Upper lobe of right lung (tissue), 1 donor: ENCODE measurements around the gene CPN1. TPM values are rescaled to one million over a fixed set of nuclear protein-coding genes. Genes with fewer than 3 reads are reported as not detected.

Experiments
- ATAC-seq: fragments of 200-7000 bp; cut with Tn5 transposase; one replicate; pipeline ENCODE4 v1.9.1; 2020; ENCODE audit warnings: mild to moderate bottlenecking, moderate library complexity
- DNase-seq: peaks from one replicate; pipeline ENCODE4 v3.0.0-alpha.2; 2020
- H3K27ac ChIP-seq: fragments of 200-600 bp; one replicate; pipeline ENCODE4 v1.8.0; 2022
- H3K27me3 ChIP-seq: fragments of 200-600 bp; one replicate; pipeline ENCODE4 v1.8.0; 2022; ENCODE audit warnings: mild to moderate bottlenecking
- H3K36me3 ChIP-seq: fragments of 200-600 bp; one replicate; pipeline ENCODE4 v1.8.0; 2022
- H3K4me1 ChIP-seq: fragments of 200-600 bp; one replicate; pipeline ENCODE4 v1.8.0; 2022
- H3K4me3 ChIP-seq: fragments of 200-600 bp; one replicate; pipeline ENCODE4 v1.8.0; 2022; ENCODE audit warnings: mild to moderate bottlenecking
- H3K9me3 ChIP-seq: fragments of 200-600 bp; one replicate; pipeline ENCODE4 v1.8.0; 2022
- intact Hi-C: fragments of 100-400 bp; cut with DNase I; formaldehyde crosslinking; loops from one replicate; pipeline ENCODE4 v1.11.0; 2022
- total RNA-seq: library from RNA; stranded (reverse); fragmentation: NEBNext Ultra II Directional; extraction: Animal tissue kit (Norgen Biotek cat#: 25700); gene quantifications from one replicate; pipeline ENCODE4 v1.2.1, GENCODE V29; 2021
- TF ChIP-seq, protein P1 (sequence below): fragments of 200-600 bp; IDR thresholded peaks from one replicate; pipeline ENCODE4 v1.8.0; 2022; ENCODE audit warnings: antibody characterized with exemption
- donor health status: DM: no; HTN: yes; CAD: no; lungs with severe emphysema.

Gene CPN1
- total RNA-seq, 1 donor from 2014 or later, result not detected

DNA sequence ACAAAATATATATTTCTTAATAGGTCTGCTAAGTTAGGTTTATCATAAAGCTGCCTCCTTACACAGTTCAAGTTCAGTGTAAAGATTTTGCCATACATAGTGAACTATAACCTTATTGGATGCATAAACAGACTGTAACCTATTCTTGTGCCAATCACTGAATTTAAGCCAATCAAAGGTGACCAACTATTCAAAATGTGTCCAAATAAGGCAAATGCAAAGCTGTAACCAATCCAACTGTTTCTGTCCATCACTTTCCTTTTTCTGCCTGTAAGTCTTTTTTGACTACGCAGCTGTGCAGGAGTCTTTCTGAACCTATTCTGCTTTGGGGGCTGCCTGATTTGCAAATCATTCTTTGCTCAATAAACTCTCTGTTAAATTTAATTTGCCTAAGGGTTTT, 60.3 kb downstream of the CPN1 start:
- Histone ChIP-seq H3K4me1 (no peaks in the 10 kb centered on the region), H3K4me3 (no peak overlapping the region), H3K36me3 (no peaks in the 10 kb centered on the region), H3K27ac (no peak overlapping the region), H3K9me3 (no peaks in the 10 kb centered on the region), H3K27me3 (no peaks in the 10 kb centered on the region)
- no peak for DNase-seq
- no peak for ATAC-seq
- intact Hi-C loops, result no loop called here
- TF ChIP-seq, protein P1, sequence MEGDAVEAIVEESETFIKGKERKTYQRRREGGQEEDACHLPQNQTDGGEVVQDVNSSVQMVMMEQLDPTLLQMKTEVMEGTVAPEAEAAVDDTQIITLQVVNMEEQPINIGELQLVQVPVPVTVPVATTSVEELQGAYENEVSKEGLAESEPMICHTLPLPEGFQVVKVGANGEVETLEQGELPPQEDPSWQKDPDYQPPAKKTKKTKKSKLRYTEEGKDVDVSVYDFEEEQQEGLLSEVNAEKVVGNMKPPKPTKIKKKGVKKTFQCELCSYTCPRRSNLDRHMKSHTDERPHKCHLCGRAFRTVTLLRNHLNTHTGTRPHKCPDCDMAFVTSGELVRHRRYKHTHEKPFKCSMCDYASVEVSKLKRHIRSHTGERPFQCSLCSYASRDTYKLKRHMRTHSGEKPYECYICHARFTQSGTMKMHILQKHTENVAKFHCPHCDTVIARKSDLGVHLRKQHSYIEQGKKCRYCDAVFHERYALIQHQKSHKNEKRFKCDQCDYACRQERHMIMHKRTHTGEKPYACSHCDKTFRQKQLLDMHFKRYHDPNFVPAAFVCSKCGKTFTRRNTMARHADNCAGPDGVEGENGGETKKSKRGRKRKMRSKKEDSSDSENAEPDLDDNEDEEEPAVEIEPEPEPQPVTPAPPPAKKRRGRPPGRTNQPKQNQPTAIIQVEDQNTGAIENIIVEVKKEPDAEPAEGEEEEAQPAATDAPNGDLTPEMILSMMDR, result no peak

- ATAC-seq (no peak), DNase-seq (no peak)
- Histone ChIP-seq H3K4me1 (no peaks in the 10 kb centered on the region), H3K27me3 (no peaks in the 10 kb centered on the region), H3K27ac (no peak overlapping the region), H3K4me3 (no peak overlapping the region), H3K36me3 (no peaks in the 10 kb centered on the region), H3K9me3 (no peaks in the 10 kb centered on the region)
- TF ChIP-seq, protein P1, result no peak
- intact Hi-C loops, result no loop called here
Observed at GRCh38 chr10:100020886-100021253, 60.8 kb downstream of the CPN1 start.

- intact Hi-C loops, result no loop called here
- ATAC-seq, result no peak
- no peaks in the 10 kb centered on the region for H3K27me3 ChIP-seq
- DNase-seq, result no peak
- H3K9me3 ChIP-seq, result no peaks in the 10 kb centered on the region
- no peaks in the 10 kb centered on the region for H3K4me1 ChIP-seq
- H3K36me3 ChIP-seq, result no peaks in the 10 kb centered on the region
- H3K27ac ChIP-seq, result no peak overlapping the region
- TF ChIP-seq, protein P1, result no peak
- no peak overlapping the region for H3K4me3 ChIP-seq
Observed at GRCh38 chr10:100020142-100020885, 61.4 kb downstream of the CPN1 start.

DNA sequence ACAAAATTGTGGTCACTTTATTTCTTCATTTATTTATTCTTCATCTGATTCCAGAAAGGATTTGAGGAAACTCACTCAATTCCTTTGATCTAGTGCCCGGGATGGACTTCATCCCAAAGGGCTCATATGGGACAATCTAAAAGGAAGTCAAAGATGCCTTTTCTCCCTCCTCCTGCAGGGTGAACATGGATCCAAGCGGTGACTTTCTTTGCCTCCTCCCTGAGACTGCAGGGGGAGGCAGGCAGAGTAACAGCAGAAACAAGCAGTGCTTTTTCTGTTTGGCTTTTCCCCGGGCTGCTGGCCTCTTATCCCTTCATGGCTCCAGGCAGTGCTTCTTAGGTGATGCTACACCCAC, 61.9 kb downstream of the CPN1 start:
- Histone ChIP-seq H3K4me3 (no peak overlapping the region), H3K9me3 (no peaks in the 10 kb centered on the region), H3K27me3 (no peaks in the 10 kb centered on the region), H3K36me3 (no peaks in the 10 kb centered on the region), H3K27ac (no peak overlapping the region), H3K4me1 (no peaks in the 10 kb centered on the region)
- DNase-seq (no peak), ATAC-seq (no peak)
- TF ChIP-seq, protein P1, result no peak
- intact Hi-C loops, result no loop called here

- no peaks in the 10 kb centered on the region for H3K36me3 ChIP-seq
- H3K9me3 ChIP-seq, result no peaks in the 10 kb centered on the region
- H3K4me1 ChIP-seq, result no peaks in the 10 kb centered on the region
- H3K27me3 ChIP-seq, result no peaks in the 10 kb centered on the region
- H3K27ac ChIP-seq, result no peak overlapping the region
- intact Hi-C loops, result no loop called here
- DNase-seq, result no peak
- ATAC-seq, result no peak
- TF ChIP-seq, protein P1, result no peak
- H3K4me3 ChIP-seq, result no peak overlapping the region
Observed at GRCh38 chr10:100014071-100014762, 67.5 kb downstream of the CPN1 start.
